Peyer's patch (tissue), 4 donors: ENCODE results near the gene CDKN2A.

Source experiments
- CTCF ChIP-seq, 6 experiments: fragments of 450-650 bp in 4 of 6; fragments of 200-600 bp in 2 of 6; sonication (generic) in 1 of 6; IDR thresholded peaks; one replicate each; pipeline ENCODE4 v1.5.1; 2017 to 2019; ENCODE audit warnings: antibody characterized with exemption in 6 of 6, mild to moderate bottlenecking in 3 of 6, moderate library complexity in 1 of 6
- POLR2A ChIP-seq, 2 donors: fragments of 450-650 bp; IDR thresholded peaks; one replicate each; pipeline ENCODE4 v1.5.1; 2017; ENCODE audit warnings: antibody characterized with exemption in 2 of 2, mild to moderate bottlenecking in 2 of 2, moderate library complexity in 2 of 2

- TF ChIP-seq POLR2A (IDR thresholded peaks at IDR 0.05) (no peak), CTCF (IDR thresholded peaks at IDR 0.05) (no peak)
These were observed 3.8 kb upstream of the CDKN2A start for GRCh38 chr9:21998026-21998425.
